AG08395 (cell line): ENCODE measurements around the gene CELA2A.
"Not testable (repeated sequence)": the region's sequence is repeated elsewhere in the genome, so short reads cannot be mapped to it uniquely, and the experiment has no call there.

Experiments
- DNase-seq: peaks from one replicate; pipeline ENCODE4 v3.0.0; 2012; ENCODE audit warnings: mixed read lengths, low spot score

Gene CELA2A

DNA sequence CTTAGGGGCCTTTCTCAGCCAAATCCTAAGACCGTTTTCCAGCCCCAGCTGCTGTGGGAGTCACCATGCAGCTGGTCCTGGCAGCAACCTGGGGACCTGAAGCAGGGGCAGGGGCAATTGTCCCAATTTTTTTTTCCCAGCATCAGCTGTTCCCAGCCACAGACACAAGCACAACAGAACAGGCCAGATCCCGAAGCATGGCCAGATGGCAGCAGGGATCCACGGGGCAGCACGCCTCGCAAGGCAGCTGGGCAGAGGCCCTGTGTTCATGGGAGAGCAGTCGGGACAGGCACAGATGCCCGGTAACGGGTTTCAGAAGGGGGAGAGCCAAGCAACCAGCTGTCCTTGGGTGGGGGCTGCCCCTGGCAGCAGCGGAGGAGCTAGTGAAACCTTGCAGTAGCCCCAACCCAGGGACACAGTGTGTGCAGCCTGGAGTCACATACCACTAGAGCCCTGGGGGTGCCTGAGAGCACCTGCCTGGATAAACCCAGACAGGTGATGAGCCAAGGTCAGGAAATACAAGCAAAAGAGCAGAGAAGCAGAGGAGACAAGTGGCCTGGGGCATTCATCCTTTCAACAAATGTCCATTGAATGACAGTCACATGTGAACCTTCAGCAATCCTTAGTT lies 13.4 kb downstream of the CELA2A start:
- not testable (repeated sequence) for DNase-seq

DNA sequence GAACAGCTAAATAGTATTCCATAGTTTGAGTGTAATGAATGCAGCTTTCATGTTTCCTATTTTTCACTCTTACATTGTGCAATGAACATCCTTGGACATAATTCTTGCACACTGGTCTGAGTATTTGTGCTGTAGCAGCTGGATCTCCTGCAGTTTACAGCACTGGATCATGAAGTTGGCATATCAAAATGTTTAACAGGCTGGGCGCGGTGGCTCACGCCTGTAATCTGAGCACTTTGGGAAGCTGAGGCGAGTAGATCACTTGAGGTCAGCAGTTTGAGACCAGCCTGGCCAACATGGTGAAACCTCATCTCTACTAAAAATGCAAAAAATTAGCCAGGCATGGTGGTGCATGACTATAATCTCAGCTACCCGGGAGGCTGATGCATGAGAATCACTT lies 14.5 kb downstream of the CELA2A start:
- DNase-seq: not testable (repeated sequence)

DNA sequence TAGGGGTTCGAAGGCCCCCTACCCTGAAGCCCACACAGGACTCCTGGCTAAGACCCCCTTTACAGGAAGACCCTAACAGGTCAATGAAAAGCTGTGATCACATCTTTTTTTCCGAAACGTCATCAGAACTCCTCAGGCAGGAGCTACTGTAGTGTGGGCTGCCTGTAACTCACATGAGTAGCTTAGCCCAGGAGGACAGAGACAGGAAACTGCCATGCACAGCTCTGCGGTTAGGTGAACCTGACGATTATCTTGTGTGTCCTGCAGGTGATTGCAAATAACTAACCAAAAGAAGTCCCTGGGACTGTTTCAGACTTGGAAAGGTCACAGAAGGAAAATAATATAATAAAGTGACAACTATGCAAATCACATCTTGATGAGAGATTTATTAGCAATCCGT lies 15.2 kb downstream of the CELA2A start:
- not testable (repeated sequence) for DNase-seq

DNA sequence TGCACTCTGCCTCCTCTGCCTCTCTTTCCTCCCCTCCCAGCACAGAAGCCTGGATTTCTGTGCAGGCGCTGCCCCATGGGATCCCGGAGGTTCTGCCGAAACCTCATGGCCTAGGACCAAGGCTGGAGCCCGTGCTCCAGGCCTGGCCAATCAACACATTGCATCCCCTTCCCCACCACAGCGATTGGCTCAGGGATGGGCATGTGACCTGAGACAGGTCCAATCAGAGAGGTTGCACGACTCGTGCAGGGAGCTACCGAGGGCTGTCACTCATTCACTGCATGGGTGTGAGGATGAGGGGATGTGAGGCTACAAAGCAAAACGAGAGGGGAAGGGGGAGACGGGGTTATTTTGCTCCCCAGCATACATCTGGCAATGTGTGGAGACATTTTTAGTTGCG lies 16.1 kb downstream of the CELA2A start:
- no peak for DNase-seq

GRCh38 chr1:15475752-15476314 lies 19.3 kb downstream of the CELA2A start, which contains the start of gene CELA2B:
Gene CELA2B, plus strand, starts transcription at chr1:15476104. Its CDS starts 22 bp downstream, at chr1:15476126.
- DNase-seq: no peak

- DNase-seq: no peak
Observed at GRCh38 chr1:15476927-15477326, 20.4 kb downstream of the CELA2A start.

DNA sequence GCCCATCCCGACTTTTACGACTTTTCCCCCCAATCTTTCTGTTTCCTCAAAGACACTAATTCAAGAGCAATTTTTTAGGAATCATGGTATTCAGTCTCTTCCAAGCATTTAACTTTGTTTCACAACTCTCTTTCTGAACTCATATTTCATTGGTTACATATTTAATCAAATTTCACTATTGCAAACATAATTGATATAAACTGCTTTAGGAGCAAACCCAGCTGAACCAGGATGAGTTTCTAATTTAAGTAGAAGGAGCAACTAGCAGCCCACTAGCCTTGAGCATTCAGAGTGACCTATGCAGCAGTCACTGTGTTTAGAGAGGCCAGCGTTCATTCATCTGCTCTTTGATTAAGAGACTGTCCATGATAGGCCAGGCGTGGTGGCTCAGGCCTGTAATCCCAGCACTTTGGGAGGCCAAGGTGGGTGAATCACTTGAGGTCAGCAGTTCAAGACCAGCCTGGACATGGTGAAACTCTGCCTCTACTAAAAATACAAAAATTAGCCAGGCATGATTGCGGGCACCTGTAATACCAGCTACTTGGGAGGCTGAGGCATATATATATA lies 21.2 kb downstream of the CELA2A start:
- DNase-seq: no peak

DNA sequence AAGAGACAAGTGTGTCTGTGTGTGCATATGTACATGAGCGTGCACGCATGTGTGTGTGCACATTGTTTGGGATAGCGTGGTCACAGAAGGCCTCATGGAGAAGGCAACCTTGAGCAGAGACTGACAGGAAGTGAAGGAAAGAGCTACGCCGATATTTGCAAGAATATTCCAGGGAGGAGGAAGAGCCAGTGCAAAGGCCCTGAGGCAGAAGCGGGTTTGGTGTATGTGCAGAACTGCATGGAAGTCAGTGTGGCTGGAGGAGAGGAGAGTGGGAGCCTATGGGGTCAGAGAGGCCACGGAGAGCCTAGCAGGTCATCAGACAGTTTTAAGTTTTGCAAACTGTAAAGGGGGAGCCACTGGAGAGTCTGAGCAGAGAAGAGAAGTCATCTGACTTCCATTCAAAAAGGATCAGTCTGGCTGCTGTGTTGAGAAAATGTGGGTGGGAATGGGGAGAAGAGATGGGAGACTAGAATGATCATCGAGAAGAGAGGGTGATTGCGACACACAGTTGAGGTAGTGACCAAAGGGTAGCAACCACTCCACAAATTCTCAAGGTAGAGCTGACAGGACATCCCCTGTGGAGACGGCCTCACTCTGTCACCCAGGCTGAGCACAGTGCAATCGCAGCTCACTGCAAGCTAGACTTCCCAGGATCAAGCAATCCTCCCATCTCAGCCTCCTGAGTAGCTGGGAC lies 23.3 kb downstream of the CELA2A start:
- DNase-seq: no peak

GRCh38 chr1:15482455-15482854 lies 25.9 kb downstream of the CELA2A start:
- DNase-seq: not testable (repeated sequence)

GRCh38 chr1:15482983-15483543 lies 26.5 kb downstream of the CELA2A start:
- DNase-seq: not testable (repeated sequence)

GRCh38 chr1:15483971-15484370 lies 27.4 kb downstream of the CELA2A start:
- no peak for DNase-seq

DNA sequence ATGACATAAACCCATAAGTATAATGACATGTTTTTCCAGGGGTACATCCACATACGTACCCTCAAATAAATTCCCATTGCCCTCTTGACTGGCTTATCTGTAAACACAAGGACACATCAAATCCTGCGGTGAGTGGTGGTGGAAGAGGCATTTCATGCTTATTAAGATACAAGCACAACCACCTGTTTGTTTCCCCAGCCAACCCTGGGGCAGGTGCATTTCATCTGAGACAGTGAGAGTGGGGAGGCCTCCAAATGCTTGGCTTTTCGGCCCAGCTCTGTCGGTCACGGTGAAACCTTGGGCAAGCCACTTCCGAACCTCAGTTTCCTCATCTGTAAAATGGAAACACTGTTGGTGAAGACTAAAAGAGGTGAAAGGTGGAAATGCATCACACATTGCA lies 27.9 kb downstream of the CELA2A start:
- DNase-seq: not testable (repeated sequence)

GRCh38 chr1:15485636-15486035 lies 29.1 kb downstream of the CELA2A start:
- no peak for DNase-seq

GRCh38 chr1:15486844-15487610 lies 30.5 kb downstream of the CELA2A start:
- DNase-seq: not testable (repeated sequence)

GRCh38 chr1:15488371-15488770 lies 31.8 kb downstream of the CELA2A start:
- DNase-seq: no peak

- DNase-seq: no peak
Observed at GRCh38 chr1:15489052-15489736, 32.7 kb downstream of the CELA2A start.

GRCh38 chr1:15491010-15491409 lies 34.5 kb downstream of the CELA2A start:
- DNase-seq: not testable (repeated sequence)

- no peak for DNase-seq
Observed at GRCh38 chr1:15492596-15492995, 36.1 kb downstream of the CELA2A start.

- no peak for DNase-seq
Observed at GRCh38 chr1:15493869-15494390, 37.4 kb downstream of the CELA2A start.

DNA sequence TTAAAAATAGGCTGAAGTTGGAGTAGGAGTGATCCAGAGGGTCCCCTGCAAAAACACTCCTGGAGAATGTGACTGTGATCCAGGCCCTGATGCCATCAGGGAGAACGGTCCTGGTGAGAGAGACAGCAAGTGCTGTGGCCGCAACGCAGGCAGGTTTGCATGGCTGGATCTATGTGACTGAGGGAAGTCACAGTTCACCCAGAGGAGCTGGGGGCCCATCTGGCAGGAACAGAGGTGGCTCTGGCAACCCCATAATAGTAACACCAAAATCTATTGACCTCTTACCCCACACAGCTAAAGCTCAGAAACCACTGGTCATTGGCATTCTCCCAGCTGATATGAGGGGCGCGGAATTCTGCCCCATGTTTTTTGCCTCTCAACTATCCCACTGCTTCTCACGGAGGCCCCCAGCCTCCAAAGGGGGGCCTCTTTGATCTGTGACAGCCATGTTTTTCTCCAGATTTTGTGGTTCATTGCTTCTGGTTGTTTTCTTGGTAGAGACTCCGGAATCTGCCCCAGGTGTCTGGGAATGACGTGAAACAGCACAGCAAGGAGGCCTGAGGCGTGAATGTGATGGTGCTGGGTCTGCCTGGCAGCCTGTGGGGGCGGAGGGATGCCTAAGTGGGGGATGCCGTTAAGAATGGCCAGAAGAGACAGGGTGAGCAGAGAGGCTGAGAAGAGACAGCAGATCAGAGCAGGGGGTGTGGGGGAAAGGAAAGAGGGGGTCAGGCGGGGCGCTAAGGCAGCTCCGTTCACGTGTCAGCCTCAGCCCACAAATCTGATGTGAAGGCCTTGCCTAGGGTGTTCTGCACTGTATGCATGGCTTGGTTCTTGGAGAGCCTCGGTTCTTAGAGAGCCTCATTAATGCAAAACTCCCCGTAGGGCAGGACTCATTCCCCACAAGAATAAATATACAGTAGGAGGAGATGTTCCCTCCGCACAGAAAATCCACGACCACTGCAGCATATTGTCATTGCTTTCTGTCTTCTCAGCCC lies 43.9 kb downstream of the CELA2A start:
- DNase-seq: no peak
